GM12873 (cell line): ENCODE measurements around the gene IQGAP2.

Source experiments
- TF ChIP-seq, protein P1 (sequence below): IDR thresholded peaks from 2 replicates; pipeline ENCODE4 v1.5.1; 2012; ENCODE audit warnings: low read depth, mild to moderate bottlenecking, moderate library complexity, low read length, control low read depth; ENCODE audit not compliant: insufficient read depth; ENCODE audit errors: missing control alignments

IQGAP2 gene

DNA sequence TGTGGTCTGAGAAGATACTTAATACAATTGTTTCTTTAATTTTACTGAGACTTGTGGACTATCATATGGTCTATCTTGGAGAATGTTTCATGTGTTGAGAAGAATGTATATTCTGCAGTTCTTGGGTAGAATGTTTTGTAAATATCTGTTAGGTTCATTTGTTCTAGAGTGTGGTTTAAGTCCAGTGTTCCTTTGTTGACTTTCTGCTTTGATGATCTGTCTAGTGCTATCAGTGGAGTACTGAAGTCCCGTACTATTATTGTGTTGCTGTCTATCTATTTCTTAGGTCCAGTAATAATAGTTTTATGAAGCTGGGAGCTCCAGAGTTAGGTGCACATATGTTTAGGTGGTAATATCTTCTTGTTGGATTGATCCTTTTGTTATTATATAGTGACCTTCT, 36.1 kb downstream of the IQGAP2 start:
- TF ChIP-seq, protein P1, sequence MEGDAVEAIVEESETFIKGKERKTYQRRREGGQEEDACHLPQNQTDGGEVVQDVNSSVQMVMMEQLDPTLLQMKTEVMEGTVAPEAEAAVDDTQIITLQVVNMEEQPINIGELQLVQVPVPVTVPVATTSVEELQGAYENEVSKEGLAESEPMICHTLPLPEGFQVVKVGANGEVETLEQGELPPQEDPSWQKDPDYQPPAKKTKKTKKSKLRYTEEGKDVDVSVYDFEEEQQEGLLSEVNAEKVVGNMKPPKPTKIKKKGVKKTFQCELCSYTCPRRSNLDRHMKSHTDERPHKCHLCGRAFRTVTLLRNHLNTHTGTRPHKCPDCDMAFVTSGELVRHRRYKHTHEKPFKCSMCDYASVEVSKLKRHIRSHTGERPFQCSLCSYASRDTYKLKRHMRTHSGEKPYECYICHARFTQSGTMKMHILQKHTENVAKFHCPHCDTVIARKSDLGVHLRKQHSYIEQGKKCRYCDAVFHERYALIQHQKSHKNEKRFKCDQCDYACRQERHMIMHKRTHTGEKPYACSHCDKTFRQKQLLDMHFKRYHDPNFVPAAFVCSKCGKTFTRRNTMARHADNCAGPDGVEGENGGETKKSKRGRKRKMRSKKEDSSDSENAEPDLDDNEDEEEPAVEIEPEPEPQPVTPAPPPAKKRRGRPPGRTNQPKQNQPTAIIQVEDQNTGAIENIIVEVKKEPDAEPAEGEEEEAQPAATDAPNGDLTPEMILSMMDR, result no peak

DNA sequence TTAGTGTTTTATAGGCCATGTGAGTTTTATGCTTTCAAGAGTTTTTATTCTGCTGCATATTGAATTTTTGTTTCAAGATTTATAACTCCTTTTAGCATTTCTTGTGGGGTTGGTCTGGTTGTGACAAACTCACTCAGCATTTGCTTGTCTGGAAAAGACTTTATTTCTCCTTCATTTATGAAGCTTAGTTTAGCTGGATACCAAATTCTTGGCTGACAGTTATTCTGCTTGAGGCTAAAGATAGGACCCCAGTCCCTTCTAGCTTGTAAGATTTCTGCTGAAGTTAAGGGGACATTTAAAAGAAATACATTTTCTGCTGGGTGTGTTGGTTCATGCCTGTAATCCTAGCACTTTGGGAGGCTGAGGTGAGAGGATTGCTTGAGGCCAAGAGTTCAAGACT, 36.8 kb downstream of the IQGAP2 start:
- TF ChIP-seq, protein P1, result no peak

DNA sequence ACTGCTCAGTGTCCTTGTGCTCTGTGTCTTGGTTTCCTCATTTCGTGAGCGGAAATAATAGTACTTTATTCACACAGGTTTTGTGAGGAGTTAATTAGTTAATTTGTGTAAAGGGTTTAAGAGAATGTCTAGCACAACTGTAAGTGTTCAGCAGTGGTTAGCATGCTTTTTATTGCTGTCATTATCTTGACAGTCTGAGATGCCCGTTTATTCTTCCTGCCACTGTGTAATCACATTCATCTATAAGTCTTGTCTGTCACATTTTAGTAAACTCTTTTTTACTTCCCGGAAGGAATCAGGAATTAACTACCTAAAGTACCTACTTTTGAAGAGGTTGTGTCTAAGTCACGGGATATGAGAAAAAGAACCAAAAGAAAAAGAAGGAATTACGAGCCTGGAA, 38.0 kb downstream of the IQGAP2 start:
- TF ChIP-seq, protein P1, result no peak

DNA sequence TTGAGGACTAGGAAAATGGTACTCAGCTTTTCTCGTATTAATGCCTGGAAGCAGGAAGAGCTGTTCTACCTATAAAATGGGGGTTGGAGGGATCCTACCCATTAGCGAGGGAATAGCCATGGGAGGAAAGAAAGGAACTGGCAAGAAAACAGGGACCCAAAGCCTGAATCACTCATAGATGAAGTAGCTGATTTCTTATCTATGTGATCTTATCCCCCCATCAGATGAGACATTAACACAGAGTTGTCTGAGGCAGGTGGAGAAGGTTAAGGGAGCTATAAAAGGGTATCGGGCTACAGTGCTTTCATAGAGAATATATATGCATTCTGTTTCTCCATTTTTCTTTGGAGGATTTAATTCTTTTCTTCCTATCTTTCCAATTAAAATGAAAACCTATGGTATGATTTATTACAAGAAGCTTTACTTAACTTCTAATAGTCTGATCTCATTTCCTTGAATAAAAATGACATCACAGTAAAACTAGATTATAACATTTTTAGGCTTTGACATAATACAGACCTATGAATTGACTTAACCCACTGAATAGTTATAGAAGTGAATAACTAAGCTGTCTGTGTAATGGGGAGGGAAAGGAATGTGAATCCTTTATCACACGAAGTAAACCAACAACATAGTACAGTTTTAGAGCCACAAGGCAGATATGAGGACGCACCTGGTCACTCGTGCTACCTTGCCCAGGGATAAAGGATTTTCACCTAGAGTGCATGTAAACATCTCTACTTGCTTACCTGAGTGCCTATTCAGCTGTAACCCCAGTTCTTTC, 39.0 kb downstream of the IQGAP2 start:
- TF ChIP-seq, protein P1, result no peak

DNA sequence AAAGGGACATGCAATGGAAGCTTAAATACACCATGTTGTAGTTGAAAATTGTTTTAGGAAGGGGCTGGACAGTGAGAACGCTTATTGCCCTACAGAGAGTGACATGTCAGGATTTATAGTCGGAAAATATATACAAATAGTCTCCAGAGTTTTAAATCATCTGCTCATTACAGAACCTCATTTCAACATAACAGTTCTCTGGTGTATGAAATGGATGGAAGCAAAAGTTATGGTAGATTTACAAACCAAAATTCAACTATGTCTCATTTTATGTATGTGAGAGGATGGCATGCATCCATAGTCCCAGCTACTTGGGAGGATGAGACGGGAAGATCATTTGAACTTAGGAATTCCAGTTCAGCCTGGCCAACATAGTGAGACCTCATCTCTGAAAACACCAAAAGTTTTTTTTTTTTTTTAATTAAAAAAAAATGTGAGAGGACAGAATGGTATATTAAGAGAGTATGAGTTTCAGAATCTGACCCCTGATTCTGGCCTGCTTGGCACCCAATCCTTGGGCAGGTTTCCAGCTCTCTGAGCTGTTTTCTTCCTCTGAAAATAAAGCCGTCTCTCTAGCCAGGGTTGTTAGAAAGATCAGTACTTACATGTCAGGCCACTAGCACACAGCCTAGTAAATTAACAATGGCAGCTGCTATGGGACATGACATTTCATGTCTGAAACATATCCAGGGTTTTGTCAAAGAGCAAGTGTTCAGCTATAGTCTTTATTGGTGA, 40.1 kb downstream of the IQGAP2 start:
- TF ChIP-seq, protein P1, result no peak

DNA sequence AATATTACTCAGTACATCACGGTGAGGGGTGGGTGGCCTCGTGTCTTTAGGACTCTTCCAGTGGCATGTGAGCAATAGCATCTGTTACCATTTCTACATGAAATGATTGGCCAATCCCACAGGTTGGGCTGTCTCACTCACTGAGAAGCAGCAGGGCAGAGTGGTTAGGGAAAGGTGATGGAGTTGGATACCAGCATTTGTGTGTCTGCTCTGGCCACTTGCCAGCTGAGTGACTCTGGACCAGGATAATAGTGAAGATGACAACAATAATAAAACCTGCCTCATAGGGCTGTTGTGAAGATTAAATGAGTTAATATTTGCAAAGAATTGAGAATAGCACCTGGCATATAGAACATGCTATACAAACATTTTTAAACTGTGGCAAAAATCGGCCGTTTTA, 42.0 kb downstream of the IQGAP2 start:
- TF ChIP-seq, protein P1, result no peak

DNA sequence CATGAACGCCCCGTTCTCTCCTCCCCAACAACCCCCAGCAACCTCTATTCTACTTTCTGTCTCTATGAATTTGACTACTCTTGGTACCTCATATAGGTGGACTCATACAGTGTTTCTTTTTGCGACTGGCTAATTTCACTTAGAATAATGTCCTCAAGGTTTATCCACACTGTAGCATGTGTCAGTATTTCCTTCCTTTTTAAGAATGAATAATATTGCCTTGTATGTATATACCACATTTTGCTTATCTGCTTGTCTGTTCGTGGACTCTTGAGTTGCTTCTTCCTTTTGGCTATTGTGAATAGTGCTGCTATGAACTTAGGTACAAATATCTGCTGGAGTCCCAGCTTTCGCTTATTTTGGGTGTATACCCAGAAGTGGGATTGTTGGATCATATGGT, 42.7 kb downstream of the IQGAP2 start:
- TF ChIP-seq, protein P1, result no peak
